Peyer's patch (tissue), 4 donors: Measurements from ENCODE around the gene SLC16A8. TPM values are rescaled to one million over a fixed set of nuclear protein-coding genes. Genes with fewer than 3 reads are reported as not detected.
"Not testable (repeated sequence)": the region's sequence is repeated elsewhere in the genome, so short reads cannot be mapped to it uniquely, and the experiment has no call there.

ENCODE experiments used
- DNase-seq, 3 donors: peaks; one replicate each; pipeline ENCODE4 v3.0.0-alpha.2; 2017 to 2019
- H3K27ac ChIP-seq, 4 donors: fragments of 200-600 bp; sonication (generic); one replicate each; pipeline ENCODE4 v1.5.1; 2016 to 2019
- H3K27me3 ChIP-seq, 2 donors: fragments of 200-600 bp; sonication (generic); one replicate each; pipeline ENCODE4 v1.5.1; 2019
- H3K36me3 ChIP-seq, 3 donors: fragments of 200-600 bp; sonication (generic); one replicate each; pipeline ENCODE4 v1.5.1; 2016 to 2019
- H3K4me1 ChIP-seq, 4 donors: fragments of 200-600 bp; sonication (generic); one replicate each; pipeline ENCODE4 v1.5.1; 2016 to 2019
- H3K4me3 ChIP-seq, 4 donors: fragments of 200-600 bp; sonication (generic); 1 replicate in 3 of 4; 2 replicates in 1 of 4; pipeline ENCODE4 v1.5.1; 2016 to 2019; ENCODE audit warnings: mild to moderate bottlenecking in 1 of 4
- H3K9me3 ChIP-seq, 4 donors: fragments of 200-600 bp; sonication (generic); one replicate each; pipeline ENCODE4 v1.5.1; 2016 to 2019; ENCODE audit warnings: mild to moderate bottlenecking in 1 of 4
- CTCF ChIP-seq, 6 experiments: fragments of 450-650 bp in 4 of 6; fragments of 200-600 bp in 2 of 6; sonication (generic) in 1 of 6; IDR thresholded peaks; one replicate each; pipeline ENCODE4 v1.5.1; 2017 to 2019; ENCODE audit warnings: antibody characterized with exemption in 6 of 6, mild to moderate bottlenecking in 3 of 6, moderate library complexity in 1 of 6
- POLR2A ChIP-seq, 2 donors: fragments of 450-650 bp; IDR thresholded peaks; one replicate each; pipeline ENCODE4 v1.5.1; 2017; ENCODE audit warnings: antibody characterized with exemption in 2 of 2, mild to moderate bottlenecking in 2 of 2, moderate library complexity in 2 of 2
- total RNA-seq, 4 donors: library from RNA; depleted of rRNA; stranded (reverse); fragments of >200 nt; gene quantifications; one replicate each; pipeline ENCODE4 v1.1.0, GENCODE V29; 2016

SLC16A8 gene
- total RNA-seq, 4 donors from 2014 or later = not detected

- no peak for TF ChIP-seq CTCF (IDR thresholded peaks at IDR 0.05)
- no peak for TF ChIP-seq POLR2A (IDR thresholded peaks at IDR 0.05)
- no peak for DNase-seq
- H3K27ac ChIP-seq = no peak overlapping the region
- no peaks in the 10 kb centered on the region for H3K9me3 ChIP-seq
- H3K27me3 ChIP-seq = no peaks in the 10 kb centered on the region
- H3K36me3 ChIP-seq = peaks cover 0 to 15% (median 0%) of the 10 kb centered on the region in 3 donors
- H3K4me1 ChIP-seq = no peaks in the 10 kb centered on the region
- H3K4me3 ChIP-seq = no peak overlapping the region
These were observed 41.1 kb upstream of the SLC16A8 start for GRCh38 chr22:38125038-38125610.

- Histone ChIP-seq H3K4me3 (no peak overlapping the region), H3K9me3 (no peaks in the 10 kb centered on the region), H3K27me3 (no peaks in the 10 kb centered on the region), H3K27ac (no peak overlapping the region), H3K4me1 (no peaks in the 10 kb centered on the region), H3K36me3 (peaks cover 0 to 15% (median 0%) of the 10 kb centered on the region in 3 donors)
- TF ChIP-seq CTCF (IDR thresholded peaks at IDR 0.05) = no peak
- no peak for TF ChIP-seq POLR2A (IDR thresholded peaks at IDR 0.05)
- no peak for DNase-seq
These were observed 40.4 kb upstream of the SLC16A8 start for GRCh38 chr22:38124236-38124974.

- no peak overlapping the region for H3K4me3 ChIP-seq
- H3K4me1 ChIP-seq = no peaks in the 10 kb centered on the region
- DNase-seq = no peak
- no peak overlapping the region for H3K27ac ChIP-seq
- peaks cover 0 to 7% (median 0%) of the 10 kb centered on the region in 3 donors for H3K36me3 ChIP-seq
- no peaks in the 10 kb centered on the region for H3K27me3 ChIP-seq
- no peaks in the 10 kb centered on the region for H3K9me3 ChIP-seq
- TF ChIP-seq CTCF (IDR thresholded peaks at IDR 0.05) = no peak
- no peak for TF ChIP-seq POLR2A (IDR thresholded peaks at IDR 0.05)
These were observed 38.6 kb upstream of the SLC16A8 start for GRCh38 chr22:38122616-38123015.

- Histone ChIP-seq H3K27me3 (no peaks in the 10 kb centered on the region), H3K36me3 (peaks cover 0 to 5% (median 0%) of the 10 kb centered on the region in 3 donors), H3K27ac (no peak overlapping the region), H3K9me3 (no peaks in the 10 kb centered on the region), H3K4me1 (no peaks in the 10 kb centered on the region), H3K4me3 (no peak overlapping the region)
- no peak for TF ChIP-seq CTCF (IDR thresholded peaks at IDR 0.05)
- no peak for TF ChIP-seq POLR2A (IDR thresholded peaks at IDR 0.05)
- peak in 1 of 3 donors; percentile 66 for DNase-seq
These were observed 36.6 kb upstream of the SLC16A8 start for GRCh38 chr22:38120359-38121110.

GRCh38 chr22:38118747-38119146 is 34.8 kb upstream of the SLC16A8 start:
- not testable (repeated sequence) for H3K36me3 ChIP-seq, H3K9me3 ChIP-seq, DNase-seq, H3K4me3 ChIP-seq, H3K4me1 ChIP-seq, H3K27me3 ChIP-seq, H3K27ac ChIP-seq

- Histone ChIP-seq H3K27ac (no peak overlapping the region), H3K9me3 (no peaks in the 10 kb centered on the region), H3K4me3 (no peak overlapping the region), H3K4me1 (no peaks in the 10 kb centered on the region), H3K27me3 (no peaks in the 10 kb centered on the region), H3K36me3 (peaks cover 0 to 11% (median 0%) of the 10 kb centered on the region in 3 donors)
- TF ChIP-seq POLR2A (IDR thresholded peaks at IDR 0.05) = no peak
- TF ChIP-seq CTCF (IDR thresholded peaks at IDR 0.05) = no peak
- no peak for DNase-seq
These were observed 34.2 kb upstream of the SLC16A8 start for GRCh38 chr22:38118182-38118581.

- not testable (repeated sequence) for H3K9me3 ChIP-seq, H3K4me1 ChIP-seq, DNase-seq, H3K27me3 ChIP-seq, H3K4me3 ChIP-seq, H3K27ac ChIP-seq
- peaks cover 0 to 11% (median 0%) of the 10 kb centered on the region in 3 donors for H3K36me3 ChIP-seq
These were observed 33.6 kb upstream of the SLC16A8 start for GRCh38 chr22:38117556-38117955.
